DOHH2 (cell line): Measurements from ENCODE around the gene AHCTF1.

Source experiments
- CTCF ChIP-seq: fragments of 200-600 bp; sonication (generic); IDR thresholded peaks from one replicate; pipeline ENCODE4 v1.5.1; 2014; ENCODE audit warnings: antibody characterized with exemption, mild to moderate bottlenecking, low read depth, low read length; ENCODE audit not compliant: poor library complexity, severe bottlenecking
- EZH2phosphoT487 ChIP-seq: fragments of 200-600 bp; sonication (generic); IDR thresholded peaks from 2 replicates; pipeline ENCODE4 v1.6.1; 2017; ENCODE audit warnings: borderline replicate concordance, mild to moderate bottlenecking, antibody characterized with exemption, low read length, moderate library complexity, mixed read lengths

- TF ChIP-seq CTCF: no peak
- no peak for TF ChIP-seq EZH2phosphoT487
Measured at GRCh38 chr1:246790364-246790763, 141.4 kb downstream of the AHCTF1 start.
